Thyroid gland (tissue), 4 donors: Measurements from ENCODE around the gene LRP10.

ENCODE experiments used
- CTCF ChIP-seq, 6 experiments: fragments of 200-600 bp in 3 of 6; fragments of 450-650 bp in 3 of 6; sonication (generic) in 3 of 6; IDR thresholded peaks; one replicate each; pipeline ENCODE4 v1.5.1; 2016 to 2019; ENCODE audit warnings: antibody characterized with exemption in 6 of 6, mild to moderate bottlenecking in 2 of 6, inconsistent platforms in 1 of 6, moderate library complexity in 1 of 6
- POLR2A ChIP-seq, 2 donors: fragments of 450-650 bp; IDR thresholded peaks; one replicate each; pipeline ENCODE4 v1.6.1; 2017; ENCODE audit warnings: antibody characterized with exemption in 2 of 2, mild to moderate bottlenecking in 2 of 2, moderate library complexity in 1 of 2

- no peak for TF ChIP-seq CTCF (IDR thresholded peaks at IDR 0.05)
- no peak for TF ChIP-seq POLR2A (IDR thresholded peaks at IDR 0.05)
Observed at GRCh38 chr14:22843123-22843925, 28.2 kb upstream of the LRP10 start.
